ENCODE measurements around the gene HEMGN.
"Not testable (repeated sequence)": the region's sequence is repeated elsewhere in the genome, so short reads cannot be mapped to it uniquely, and the experiment has no call there.

The HEMGN gene

GRCh38 chr9:97963232-97963631 lies 25.3 kb upstream of the HEMGN start:
- DNase-seq: no peak

GRCh38 chr9:97962575-97962974 lies 24.6 kb upstream of the HEMGN start:
- no peak for DNase-seq

- no peak for DNase-seq
Measured at GRCh38 chr9:97962136-97962535, 24.2 kb upstream of the HEMGN start.

DNA sequence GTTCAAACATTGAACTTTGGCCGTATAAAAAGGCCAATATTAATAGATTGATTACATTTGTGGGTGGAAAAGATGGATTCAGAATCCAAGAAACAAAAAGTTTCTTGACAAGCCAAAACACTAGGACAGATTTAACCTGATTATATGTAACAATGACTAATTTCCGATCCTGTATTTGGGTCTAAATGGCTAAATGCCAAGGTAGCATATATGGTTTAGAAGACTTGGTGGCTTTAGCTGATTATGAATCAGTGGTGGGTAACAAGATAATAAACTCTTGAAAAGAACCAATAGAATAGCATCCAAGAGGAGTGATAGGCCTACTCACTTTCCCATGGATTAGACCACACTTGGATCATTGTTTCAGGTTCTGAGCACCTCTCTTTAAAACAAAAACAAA lies 23.4 kb upstream of the HEMGN start:
- no peak for DNase-seq

GRCh38 chr9:97960678-97961328 lies 22.8 kb upstream of the HEMGN start:
- not testable (repeated sequence) for DNase-seq

- no peak for DNase-seq
Measured at GRCh38 chr9:97959585-97959984, 21.6 kb upstream of the HEMGN start.

- DNase-seq: no peak
Measured at GRCh38 chr9:97958812-97959511, 21.0 kb upstream of the HEMGN start.

DNA sequence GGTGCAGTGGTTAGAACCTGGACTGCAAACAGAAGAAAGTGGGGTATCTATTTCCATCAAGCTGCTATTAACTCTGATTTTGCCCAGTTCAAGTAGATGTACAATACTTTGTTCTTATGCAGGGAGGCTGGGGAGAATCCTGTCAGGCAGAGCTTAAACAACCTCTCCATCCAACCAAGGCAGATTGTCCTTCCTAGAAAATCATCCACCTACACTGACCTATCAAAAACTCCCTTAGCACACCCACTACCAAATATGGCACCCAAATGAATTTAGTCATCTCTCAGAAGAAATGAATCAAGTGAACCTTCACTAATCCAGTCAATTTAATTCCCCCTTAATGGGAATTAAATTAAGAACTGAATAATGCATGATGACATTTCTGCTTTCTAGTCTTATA lies 18.4 kb upstream of the HEMGN start:
- no peak for DNase-seq

DNA sequence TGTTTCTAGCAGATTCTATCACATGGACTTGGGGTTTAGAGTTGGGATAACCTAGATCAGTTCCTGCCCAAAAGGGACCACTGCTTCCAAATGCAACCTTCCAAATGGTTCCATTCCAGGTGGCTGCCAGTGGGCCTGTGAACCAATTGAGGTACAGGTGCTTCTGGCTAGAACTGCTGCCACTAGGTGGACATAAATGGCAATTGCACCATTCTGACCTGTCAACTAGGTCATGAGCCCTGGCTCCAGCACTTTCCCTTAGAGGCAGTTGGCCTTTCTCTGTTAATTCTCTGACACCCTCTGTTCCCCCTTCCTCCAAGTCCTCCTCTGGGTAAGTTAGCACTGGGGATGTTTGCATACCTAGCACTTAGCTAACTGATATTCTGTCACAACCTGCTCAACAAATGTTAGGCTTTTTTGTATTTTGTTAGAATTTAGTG lies 16.6 kb upstream of the HEMGN start:
- DNase-seq: peak; percentile 37 to 53

DNA sequence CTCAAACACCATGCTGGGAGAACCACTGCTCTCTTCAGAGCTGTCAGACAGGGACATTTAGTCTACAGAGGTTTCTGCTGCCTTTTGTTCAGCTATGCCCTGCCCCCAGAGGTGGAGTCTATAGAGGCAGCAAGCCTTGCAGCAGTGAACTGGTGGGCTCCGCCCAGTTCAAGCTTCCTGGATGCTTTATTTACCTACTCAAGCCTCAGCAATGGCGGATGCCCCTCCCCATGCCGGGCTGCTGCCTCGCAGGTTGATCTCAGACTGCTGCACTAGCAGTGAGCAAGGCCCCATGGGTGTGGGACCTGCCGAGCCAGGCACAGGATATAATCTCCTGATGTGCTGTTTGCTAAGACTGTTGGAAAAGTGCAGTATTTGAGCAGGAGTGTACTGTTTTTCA lies 12.9 kb upstream of the HEMGN start:
- DNase-seq: not testable (repeated sequence)

- not testable (repeated sequence) for DNase-seq
Measured at GRCh38 chr9:97947094-97947493, 9.1 kb upstream of the HEMGN start.

- DNase-seq: not testable (repeated sequence)
Measured at GRCh38 chr9:97945470-97945869, 7.5 kb upstream of the HEMGN start.

DNA sequence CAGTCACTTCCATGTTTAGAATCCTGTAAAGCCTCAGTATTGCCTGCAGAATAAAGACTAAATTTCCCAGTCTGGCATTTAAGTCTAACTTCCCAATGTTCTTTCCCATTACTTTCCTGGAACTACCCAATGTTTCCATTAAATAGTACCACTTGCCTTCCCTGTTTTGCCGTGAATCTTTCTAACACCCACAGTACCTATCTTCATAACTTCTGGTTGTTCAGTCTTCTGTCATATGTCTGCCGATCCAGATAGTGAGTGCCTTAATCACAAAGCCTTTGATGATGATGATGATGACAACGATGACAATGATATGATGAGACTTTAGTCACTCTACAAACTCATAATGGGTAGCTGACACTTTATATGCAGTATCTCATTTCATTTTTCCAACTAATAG lies 6.6 kb upstream of the HEMGN start:
- DNase-seq: no peak

- DNase-seq: no peak
Measured at GRCh38 chr9:97943308-97943855, 5.4 kb upstream of the HEMGN start.

GRCh38 chr9:97941323-97941722 lies 3.4 kb upstream of the HEMGN start:
- DNase-seq: no peak

DNA sequence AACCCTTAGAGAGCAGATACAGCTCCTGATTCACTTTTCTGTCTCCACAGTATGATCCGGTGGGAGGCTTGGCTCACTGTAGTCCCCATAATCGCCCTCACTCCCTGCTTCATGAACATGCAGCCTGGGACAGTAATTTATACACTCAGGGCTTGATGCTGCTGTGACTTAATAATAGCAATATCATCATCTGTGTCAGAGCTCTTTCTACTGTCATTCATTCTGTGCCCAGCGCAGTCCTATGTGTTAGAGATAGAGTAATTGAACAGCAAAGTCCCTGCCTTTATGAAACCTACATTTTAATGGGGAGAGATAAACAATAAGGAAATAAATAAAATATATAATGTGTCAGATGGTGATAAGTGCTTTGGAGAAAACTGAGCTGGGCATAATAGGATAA lies 2.8 kb upstream of the HEMGN start:
- DNase-seq: no peak

GRCh38 chr9:97940233-97940632 lies 2.3 kb upstream of the HEMGN start:
- DNase-seq: no peak

- DNase-seq: no peak
Measured at GRCh38 chr9:97936998-97937397, 974 bp downstream of the HEMGN start.

DNA sequence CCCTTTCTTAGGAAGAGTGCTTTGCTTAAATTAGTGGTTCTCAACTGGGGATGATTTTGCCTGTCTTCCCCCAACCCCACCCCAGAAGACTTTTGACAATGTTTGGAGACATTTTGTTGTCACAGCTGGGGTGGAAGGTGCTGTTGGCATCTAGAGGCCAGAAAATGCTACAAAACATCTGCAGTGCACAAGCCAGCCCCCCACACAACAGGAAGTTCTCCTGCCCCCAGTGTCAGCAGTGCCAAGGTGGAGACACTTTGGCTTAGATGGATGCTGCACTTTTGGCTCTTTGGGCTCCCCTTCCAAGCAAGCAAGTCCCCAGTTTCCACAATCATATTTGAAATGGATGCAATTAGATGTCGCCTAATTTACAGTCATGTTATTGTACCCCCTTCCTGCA lies 2.7 kb downstream of the HEMGN start:
- DNase-seq: no peak

GRCh38 chr9:97934321-97935115 lies 3.5 kb downstream of the HEMGN start:
- no peak for DNase-seq

GRCh38 chr9:97933297-97933998 lies 4.5 kb downstream of the HEMGN start:
- DNase-seq: no peak

DNA sequence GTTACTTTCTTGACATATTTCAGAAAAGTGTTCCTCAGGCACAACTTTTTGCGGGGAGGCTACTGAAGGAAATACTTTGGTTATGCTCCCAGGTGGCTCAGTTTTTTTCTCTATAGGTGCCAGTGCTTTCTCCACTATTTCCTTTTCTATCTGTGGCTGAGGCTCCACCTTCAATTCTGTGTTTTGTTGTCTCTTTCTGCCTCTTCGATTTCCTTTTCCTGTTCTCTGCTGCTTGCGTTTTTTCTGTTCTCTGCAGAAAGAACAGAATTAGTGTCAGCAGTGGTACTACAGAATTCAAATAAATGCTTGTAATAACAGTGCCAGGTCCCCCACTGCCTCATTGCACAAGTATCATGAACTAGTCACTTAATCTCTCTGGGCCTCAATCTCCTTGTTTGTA lies 7.0 kb downstream of the HEMGN start:
- no peak for DNase-seq

Data from activated CD4-positive, alpha-beta T cell treated with anti-CD3 and anti-CD28 coated beads for 4 hours (primary cell).